K562 (cell line): ENCODE results near the gene CCDC136. TPM values are rescaled to one million over a fixed set of nuclear protein-coding genes. Genes with fewer than 3 reads are reported as not detected.

Experiments
- ATAC-seq: fragments of 200-7000 bp; cut with Tn5 transposase; 3 replicates; pipeline ENCODE4 v1.9.1; 2020; ENCODE audit warnings: moderate library complexity
- BruUV-seq: library from RNA; stranded (reverse); fragments of 400-500 nt; replicated peaks from 2 replicates; lab custom pipeline; 2021; lab: Mats Ljungman, UMichigan
- CTCF ChIA-PET: fragments of 300-600 bp; formaldehyde crosslinking; extraction: SDS; loops from one replicate; lab custom pipeline; 2021; ENCODE audit warnings: low intra/inter-chr PET ratio; lab: Yijun Ruan, JAX
- POLR2A ChIA-PET: fragments of 300-600, 350-650 bp; sonication (Branson Sonifier 250); formaldehyde crosslinking; extraction: SDS; loops from one replicate; lab custom pipeline; 2021; ENCODE audit warnings: antibody characterized with exemption, inconsistent platforms; lab: Yijun Ruan, JAX
- DNase-seq, 4 experiments: peaks; one replicate each; pipeline versions ENCODE4 v3.0.0 to v3.0.0-alpha.2; 2011 to 2018; ENCODE audit warnings: low spot score in 3 of 4, mixed read lengths in 3 of 4; ENCODE audit errors: extremely low read depth in 1 of 4
- FAIRE-seq: peaks from 2 replicates; lab custom pipeline; 2011; peaks lifted over from hg19 to GRCh38; lab: Jason Lieb, UNC
- H2AFZ ChIP-seq: 2 replicates; pipeline ENCODE4 v1.6.0; 2011; ENCODE audit warnings: low read depth, low read length, control low read depth, inconsistent platforms
- H3K27ac ChIP-seq: fragments of 200-600 bp; 3 replicates; pipeline ENCODE4 v1.8.0; 2011; ENCODE audit warnings: low read depth, mild to moderate bottlenecking, control low read depth, inconsistent platforms, low read length, moderate library complexity, mixed read lengths; ENCODE audit errors: extremely low read depth
- H3K27me3 ChIP-seq, 2 experiments: fragments of 300-600 bp in 1 of 2; 2 replicates in 1 of 2; 3 replicates in 1 of 2; pipeline versions ENCODE4 v1.6.0 to v1.8.0; 2011; ENCODE audit warnings: inconsistent platforms in 2 of 2, low read length in 2 of 2, mild to moderate bottlenecking in 1 of 2, mixed read lengths in 1 of 2, moderate library complexity in 1 of 2; ENCODE audit not compliant: control insufficient read depth in 2 of 2, insufficient read depth in 2 of 2
- H3K36me3 ChIP-seq: fragments of 300-600 bp; 3 replicates; pipeline ENCODE4 v1.8.0; 2011; ENCODE audit warnings: mild to moderate bottlenecking, low read length, inconsistent platforms; ENCODE audit not compliant: control insufficient read depth, insufficient read depth
- H3K4me1 ChIP-seq, 2 experiments: fragments of 200-600 bp in 1 of 2; replicated peaks in 1 of 2; 2 replicates in 1 of 2; 3 replicates in 1 of 2; pipeline versions ENCODE4 v1.5.1 to v1.8.0; 2011; ENCODE audit warnings: inconsistent platforms in 2 of 2, low read length in 2 of 2, mild to moderate bottlenecking in 1 of 2, mixed read lengths in 1 of 2, moderate library complexity in 1 of 2; ENCODE audit not compliant: control insufficient read depth in 2 of 2, insufficient read depth in 2 of 2
- H3K4me2 ChIP-seq: 2 replicates; pipeline ENCODE4 v1.6.1; 2011; ENCODE audit warnings: low read length, control low read depth, inconsistent platforms, mixed read lengths; ENCODE audit not compliant: insufficient read depth
- H3K4me3 ChIP-seq: fragments of 200-600 bp; sonication (generic), shearing (Covaris generic); 2 replicates; pipeline ENCODE4 v1.5.1; 2016; ENCODE audit warnings: control low read depth, inconsistent platforms
- H3K79me2 ChIP-seq: fragments of 200-600 bp; 3 replicates; pipeline ENCODE4 v1.8.0; 2011; ENCODE audit warnings: low read length, inconsistent platforms; ENCODE audit not compliant: control insufficient read depth, insufficient read depth
- H3K9ac ChIP-seq, 2 experiments: 2 replicates each; pipeline versions ENCODE4 v1.6.0 to v1.6.1; 2011; ENCODE audit warnings: low read depth in 2 of 2, low read length in 2 of 2, control low read depth in 1 of 2, inconsistent platforms in 1 of 2, mild to moderate bottlenecking in 1 of 2, mixed read lengths in 1 of 2; ENCODE audit not compliant: insufficient read depth in 1 of 2
- H3K9me1 ChIP-seq: one replicate; pipeline ENCODE4 v1.6.0; 2011; ENCODE audit warnings: inconsistent platforms, mild to moderate bottlenecking, low read length, moderate library complexity; ENCODE audit not compliant: control insufficient read depth, insufficient read depth
- H3K9me3 ChIP-seq: replicated peaks from 2 replicates; pipeline ENCODE4 v1.5.1; 2011; ENCODE audit warnings: low read depth, low read length, inconsistent platforms; ENCODE audit not compliant: control insufficient read depth, insufficient read depth
- H4K20me1 ChIP-seq: replicated peaks from 2 replicates; pipeline ENCODE4 v1.6.1; 2011; ENCODE audit warnings: low read length, inconsistent platforms, mixed read lengths; ENCODE audit not compliant: control insufficient read depth, insufficient read depth
- PREB ChIP-seq: sonication (generic); formaldehyde crosslinking; IDR thresholded peaks from 2 replicates; pipeline ENCODE4 v1.8.1; 2023; ENCODE audit warnings: mild to moderate bottlenecking, missing genetic modification reagents
- YBX1 ChIP-seq: fragments of 450-650 bp; IDR thresholded peaks from 2 replicates; pipeline ENCODE4 v1.7.1; 2016; ENCODE audit warnings: mild to moderate bottlenecking
- YY1 ChIP-seq, 3 experiments: IDR thresholded peaks; 2 replicates each; pipeline ENCODE4 v1.6.1; 2011; ENCODE audit warnings: low read length in 2 of 3, mild to moderate bottlenecking in 2 of 3, moderate library complexity in 2 of 3, borderline replicate concordance in 1 of 3, control low read depth in 1 of 3, low read depth in 1 of 3; ENCODE audit not compliant: insufficient read depth in 3 of 3, insufficient replicate concordance in 2 of 3, control insufficient read depth in 1 of 3, insufficient read length in 1 of 3; ENCODE audit errors: extremely low read depth in 1 of 3
- ZNF197 ChIP-seq: fragments of 200-800 bp; sonication (Bioruptor generic); IDR thresholded peaks from 2 replicates; pipeline ENCODE4 v1.6.1; 2016; ENCODE audit warnings: low read depth, missing genetic modification characterization, missing compliant biosample characterization
- ZNF232 ChIP-seq: sonication (generic); formaldehyde crosslinking; IDR thresholded peaks from 2 replicates; pipeline ENCODE4 v1.8.0; 2022; ENCODE audit warnings: mild to moderate bottlenecking, missing genetic modification reagents
- WGBS: fragments of 100-300 bp; shearing (Covaris generic); methylation state at CpG from one replicate; pipeline ENCODE4 v1.1.6; 2016; ENCODE audit warnings: low coverage, mixed read lengths; ENCODE audit not compliant: insufficient coverage; ENCODE audit errors: missing lambda C conversion rate; 5-methylcytosine and 5-hydroxymethylcytosine counted together
- in situ Hi-C: fragments of 300-500 bp; cut with MboI; formaldehyde crosslinking; loops from 4 replicates; pipeline ENCODE4 v1.15.0; 2018; ENCODE audit warnings: inconsistent platforms, mixed read lengths
- intact Hi-C: fragments of 100-400 bp; cut with micrococcal nuclease; formaldehyde crosslinking; loops from 2 replicates; pipeline ENCODE4 v1.14.2; 2022
- polyA plus RNA-seq, 8 experiments: library from polyadenylated mRNA; depleted of rRNA in 4 of 8; stranded (reverse) in 5 of 8; unstranded in 3 of 8; fragments of >200 nt; fragmentation: Nextera tagmentation in 2 of 8; fragmentation: Illumina TruSeq in 1 of 8; extraction: Ambion mirVana in 2 of 8; extraction: Trizol in 1 of 8; gene quantifications; 2 replicates each; pipeline versions ENCODE4 v1.2.1 to v1.2.3, GENCODE V29; 2011 to 2014; ENCODE audit warnings: inconsistent platforms in 1 of 8, missing spikeins in 1 of 8
- total RNA-seq, 7 experiments: library from RNA; depleted of rRNA in 6 of 7; stranded (reverse); fragments of >200 nt in 6 of 7; fragmentation: Illumina TruSeq in 2 of 7; extraction: Trizol in 2 of 7; gene quantifications; 2 replicates each; pipeline versions ENCODE4 v1.2.1 to v1.2.3, GENCODE V29; 2011 to 2021; ENCODE audit warnings: low replicate concordance in 1 of 7

The CCDC136 gene
- total and polyA plus RNA-seq, 9 of the 15 experiments (the other 6 are each of a cell fraction or from before 2014, with no cell fraction given), result 2.4 to 40.8 (median 26.5) TPM

GRCh38 chr7:128795129-128795528 lies 3.4 kb downstream of the CCDC136 start:
- Histone ChIP-seq H3K79me2 (peaks cover 9% of the 10 kb centered on the region; the same call in 2 of the 3 replicates), H4K20me1 (no peaks in the 10 kb centered on the region), H3K9me3 (no peaks in the 10 kb centered on the region), H3K27ac (no peak overlapping the region), H3K9ac (no peak overlapping the region), H3K27me3 (no peaks in the 10 kb centered on the region), H3K4me3 (no peak overlapping the region), H2AFZ (no peak overlapping the region), H3K36me3 (peaks cover 17% of the 10 kb centered on the region; the same call in 2 of the 3 replicates), H3K4me1 (peaks cover 18 to 40% of the 10 kb centered on the region in 2 experiments), H3K4me2 (no peak overlapping the region), H3K9me1 (no peaks in the 10 kb centered on the region)
- DNase-seq (no peak), ATAC-seq (no peak), FAIRE-seq (no peak)
- ChIA-PET POLR2A (interaction anchor here (0.6 to 2.0 kb wide), 8 partner anchors 10 to 45 kb away, joined by 3 to 7 read pairs (median 4); no protein-coding TSS in a partner anchor), CTCF (interaction anchor here (1.5 kb wide), 1 partner anchor 85 kb away, joined by 3 read pairs; no protein-coding TSS in a partner anchor)
- intact Hi-C loops (no loop called here), in situ Hi-C loops (no loop called here)
- WGBS, result 64% methylated on average over 4 of the region's 4 CpGs
- 0 out of 2 replicates have a peak, but pooled peaks have one; percentile 63 for TF ChIP-seq PREB
- no peak for TF ChIP-seq YBX1
- 0 out of 2 replicates have a peak, but pooled peaks have one; percentile 22 for TF ChIP-seq ZNF232 (CRISPR knock-in tag)
- no TSS peak for BruUV-seq

- CTCF ChIA-PET, result no interaction called here
- Histone ChIP-seq H3K4me1 (peaks cover 18 to 28% of the 10 kb centered on the region in 2 experiments), H3K79me2 (peaks cover 9% of the 10 kb centered on the region; the same call in 2 of the 3 replicates), H3K9me3 (no peaks in the 10 kb centered on the region), H3K27me3 (no peaks in the 10 kb centered on the region), H3K27ac (no peak overlapping the region), H3K9me1 (no peaks in the 10 kb centered on the region), H3K4me3 (no peak overlapping the region), H3K4me2 (no peak overlapping the region), H4K20me1 (no peaks in the 10 kb centered on the region), H3K36me3 (peaks cover 25% of the 10 kb centered on the region; the same call in 2 of the 3 replicates), H3K9ac (no peak overlapping the region), H2AFZ (no peak overlapping the region)
- no peak for TF ChIP-seq ZNF197 (CRISPR knock-in tag)
- peak in 1 of 3 experiments; percentile 9 for TF ChIP-seq YY1 (IDR thresholded peaks at IDR 0.05; ENCODE audit: borderline replicate concordance in 1 of 3, control insufficient read depth in 1 of 3, extremely low read depth in 1 of 3, insufficient read depth in 3 of 3, insufficient read length in 1 of 3, insufficient replicate concordance in 2 of 3, low read depth in 1 of 3, low read length in 2 of 3)
- POLR2A ChIA-PET, result interaction anchor here (0.6 to 2.0 kb wide), 7 partner anchors 9 to 643 kb away, joined by 3 to 7 read pairs (median 4); no protein-coding TSS in a partner anchor
- no TSS peak for BruUV-seq
- intact Hi-C loops (no loop called here), in situ Hi-C loops (no loop called here)
- ATAC-seq (no peak), DNase-seq (no peak), FAIRE-seq (no peak)
- WGBS, result 54% methylated on average over 5 of the region's 5 CpGs
Measured at GRCh38 chr7:128796327-128796726, 4.6 kb downstream of the CCDC136 start.
